ENCODE results near the gene CREBBP. TPM values are rescaled to one million over a fixed set of nuclear protein-coding genes. Genes with fewer than 3 reads are reported as not detected.
A peak's percentile ranks its signal among the peaks of the same experiment; 100 is the strongest.

The CREBBP gene
- total RNA-seq, 1 donor from 2014 or later: 131 TPM

DNA sequence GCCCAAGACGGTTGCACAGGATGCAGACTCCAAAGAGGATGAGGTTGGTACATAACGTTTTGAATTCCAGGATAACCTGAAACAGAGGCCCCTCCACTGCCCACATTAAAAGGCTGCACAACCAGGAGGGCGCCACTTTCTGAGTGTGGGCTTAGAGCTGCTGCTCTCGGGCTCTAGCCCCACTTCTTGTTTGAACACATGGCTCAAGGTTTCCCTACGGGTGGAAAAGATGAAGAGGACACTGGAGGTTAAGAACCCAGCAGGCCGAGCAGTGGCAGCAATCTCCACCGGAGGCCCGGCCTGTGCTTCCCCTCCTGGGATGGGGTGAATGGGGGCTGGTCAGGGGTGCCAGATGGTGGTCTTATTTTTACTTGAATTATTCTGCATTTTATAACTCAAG lies 155.2 kb downstream of the CREBBP start:
- intact Hi-C loops (cut with micrococcal nuclease): no loop called here
- Mint-ChIP-seq H3K4me1 (no peaks in the 10 kb centered on the region), H3K36me3 (ENCODE audit: low read depth) (peaks cover 33% of the 10 kb centered on the region), H3K27me3 (no peaks in the 10 kb centered on the region), H3K27ac (no peak overlapping the region), H3K9me3 (no peaks in the 10 kb centered on the region), H3K4me3 (no peak overlapping the region)
- POLR2A ChIA-PET: no interaction called here
- ATAC-seq (ENCODE audit: low read depth) (no peak), DNase-seq (no peak)
- CTCF ChIA-PET: no interaction called here
- TF ChIP-seq, protein P1, sequence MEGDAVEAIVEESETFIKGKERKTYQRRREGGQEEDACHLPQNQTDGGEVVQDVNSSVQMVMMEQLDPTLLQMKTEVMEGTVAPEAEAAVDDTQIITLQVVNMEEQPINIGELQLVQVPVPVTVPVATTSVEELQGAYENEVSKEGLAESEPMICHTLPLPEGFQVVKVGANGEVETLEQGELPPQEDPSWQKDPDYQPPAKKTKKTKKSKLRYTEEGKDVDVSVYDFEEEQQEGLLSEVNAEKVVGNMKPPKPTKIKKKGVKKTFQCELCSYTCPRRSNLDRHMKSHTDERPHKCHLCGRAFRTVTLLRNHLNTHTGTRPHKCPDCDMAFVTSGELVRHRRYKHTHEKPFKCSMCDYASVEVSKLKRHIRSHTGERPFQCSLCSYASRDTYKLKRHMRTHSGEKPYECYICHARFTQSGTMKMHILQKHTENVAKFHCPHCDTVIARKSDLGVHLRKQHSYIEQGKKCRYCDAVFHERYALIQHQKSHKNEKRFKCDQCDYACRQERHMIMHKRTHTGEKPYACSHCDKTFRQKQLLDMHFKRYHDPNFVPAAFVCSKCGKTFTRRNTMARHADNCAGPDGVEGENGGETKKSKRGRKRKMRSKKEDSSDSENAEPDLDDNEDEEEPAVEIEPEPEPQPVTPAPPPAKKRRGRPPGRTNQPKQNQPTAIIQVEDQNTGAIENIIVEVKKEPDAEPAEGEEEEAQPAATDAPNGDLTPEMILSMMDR (IDR thresholded peaks at IDR 0.05): no peak

DNA sequence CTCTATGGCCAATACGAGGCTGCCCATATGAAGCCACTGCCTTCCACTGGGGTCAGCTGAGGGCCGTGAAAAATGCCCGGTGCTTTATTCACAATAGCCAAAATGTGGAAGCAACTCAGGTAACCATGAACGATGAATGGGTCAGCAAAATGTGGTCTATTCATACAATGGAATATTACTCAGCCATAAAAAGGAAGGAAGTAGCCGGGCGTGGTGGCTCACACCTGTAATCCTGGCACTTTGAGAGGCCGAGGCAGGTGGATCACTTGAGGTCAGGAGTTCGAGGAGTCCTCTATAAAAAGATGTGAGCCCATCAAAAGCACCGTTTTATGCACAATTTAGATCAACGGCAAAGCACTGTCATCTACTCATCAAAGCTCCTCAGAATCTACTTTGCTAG lies 158.0 kb downstream of the CREBBP start:
- intact Hi-C loops (cut with micrococcal nuclease): no loop called here
- POLR2A ChIA-PET: no interaction called here
- TF ChIP-seq, protein P1 (IDR thresholded peaks at IDR 0.05): no peak
- Mint-ChIP-seq H3K9me3 (no peaks in the 10 kb centered on the region), H3K27me3 (no peaks in the 10 kb centered on the region), H3K4me3 (no peak overlapping the region), H3K27ac (no peak overlapping the region), H3K4me1 (peaks cover 6% of the 10 kb centered on the region), H3K36me3 (ENCODE audit: low read depth) (peaks cover 11% of the 10 kb centered on the region)
- CTCF ChIA-PET: no interaction called here
- ATAC-seq (ENCODE audit: low read depth) (no peak), DNase-seq (no peak)

DNA sequence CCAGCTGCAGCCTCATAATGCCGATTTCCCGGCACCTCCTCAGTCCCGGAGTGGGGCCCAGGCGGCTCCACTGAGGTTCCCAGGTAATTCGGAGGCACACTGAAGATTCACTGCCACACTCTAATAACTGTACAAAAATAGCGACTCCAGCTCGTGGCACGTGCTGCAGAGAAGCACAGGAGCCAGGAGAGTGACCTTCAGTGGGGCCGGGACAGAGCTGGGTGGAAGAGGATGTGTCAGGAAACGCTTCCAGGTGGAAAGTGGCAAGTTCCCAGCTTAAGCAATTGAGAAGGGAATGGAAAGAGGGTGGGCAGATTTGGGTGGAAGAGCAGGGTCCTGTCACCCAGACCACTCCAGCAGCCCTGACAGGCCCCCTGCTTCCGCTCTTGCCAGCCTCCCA lies 160.1 kb downstream of the CREBBP start:
- DNase-seq: no peak
- CTCF ChIA-PET: no interaction called here

DNA sequence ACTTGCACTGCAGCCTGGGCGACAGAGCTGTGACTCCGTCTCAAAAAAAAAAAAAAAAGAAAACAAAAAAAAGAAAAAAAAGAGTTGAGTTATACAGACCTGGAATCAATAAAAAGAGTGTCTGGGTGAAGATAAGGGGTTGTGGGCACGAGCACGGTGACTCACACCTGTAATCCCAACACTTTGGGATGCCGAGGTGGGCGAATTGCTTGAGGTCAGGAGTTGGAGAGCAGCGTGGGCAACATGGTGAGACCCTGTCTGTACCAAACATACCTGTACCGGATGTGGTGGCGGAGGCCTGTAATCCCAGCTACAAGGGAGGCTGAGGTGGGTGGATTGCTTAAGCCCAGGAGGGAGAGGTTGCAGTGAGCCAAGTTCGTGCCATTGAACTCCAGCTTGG lies 161.9 kb downstream of the CREBBP start:
- Mint-ChIP-seq H3K27ac (no peak overlapping the region), H3K4me1 (peaks cover 20% of the 10 kb centered on the region), H3K36me3 (ENCODE audit: low read depth) (peaks cover 4% of the 10 kb centered on the region), H3K27me3 (no peaks in the 10 kb centered on the region), H3K9me3 (no peaks in the 10 kb centered on the region), H3K4me3 (no peak overlapping the region)
- ATAC-seq (ENCODE audit: low read depth): no peak
- TF ChIP-seq, protein P1 (IDR thresholded peaks at IDR 0.05): no peak
- ChIA-PET POLR2A (interaction anchor here (0.6 to 2.1 kb wide), 2 partner anchors 9 to 107 kb away, joined by 3 to 5 read pairs; partner anchors contain the start of gene SLX4), CTCF (no interaction called here)
- intact Hi-C loops (cut with micrococcal nuclease): loop anchor here (5.0 kb wide), 1 partner anchor 436 kb away; the partner anchor contains the start of gene ZNF263
- no peak for DNase-seq

More for the DNA sequence above, 160.1 kb downstream of the CREBBP start:
- Mint-ChIP-seq H3K9me3 (no peaks in the 10 kb centered on the region), H3K27me3 (no peaks in the 10 kb centered on the region), H3K36me3 (ENCODE audit: low read depth) (no peaks in the 10 kb centered on the region), H3K4me3 (no peak overlapping the region), H3K4me1 (peaks cover 16% of the 10 kb centered on the region), H3K27ac (no peak overlapping the region)
- no peak for ATAC-seq (ENCODE audit: low read depth)
- TF ChIP-seq, protein P1 (IDR thresholded peaks at IDR 0.05): no peak
- POLR2A ChIA-PET: interaction anchor here (0.6 kb wide), 1 partner anchor 468 kb away, joined by 3 read pairs; no protein-coding TSS in a partner anchor
- intact Hi-C loops (cut with micrococcal nuclease): no loop called here

DNA sequence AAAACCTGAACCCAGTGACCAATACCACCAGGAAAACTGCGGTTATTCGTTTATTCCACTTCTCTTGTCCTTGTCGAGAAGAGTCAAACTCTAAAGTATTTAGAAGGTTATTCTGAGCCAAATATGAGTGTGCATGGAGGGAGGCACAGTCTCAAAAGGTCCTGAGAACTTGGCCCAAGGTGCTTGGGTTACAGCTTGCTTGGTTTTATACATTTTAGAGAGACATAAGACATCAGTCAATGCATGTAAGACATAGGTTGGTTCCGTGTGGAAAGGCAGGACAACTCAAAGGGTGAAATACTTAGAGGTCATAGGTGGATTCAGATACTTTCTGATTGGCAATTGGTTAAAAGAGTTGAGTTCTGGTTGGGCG lies 162.5 kb downstream of the CREBBP start:
- CTCF ChIA-PET: no interaction called here
- DNase-seq (no peak), ATAC-seq (ENCODE audit: low read depth) (no peak)
- Mint-ChIP-seq H3K4me3 (peak overlapping the region; percentile 86), H3K27me3 (no peaks in the 10 kb centered on the region), H3K36me3 (ENCODE audit: low read depth) (peaks cover 11% of the 10 kb centered on the region), H3K9me3 (no peaks in the 10 kb centered on the region), H3K4me1 (peaks cover 20% of the 10 kb centered on the region), H3K27ac (peak overlapping the region; percentile 85)
- TF ChIP-seq, protein P1 (IDR thresholded peaks at IDR 0.05): no peak
- intact Hi-C loops (cut with micrococcal nuclease): loop anchor here (5.0 kb wide), 1 partner anchor 436 kb away; the partner anchor contains the start of gene ZNF263
- POLR2A ChIA-PET: interaction anchor here (0.9 to 2.1 kb wide), 8 partner anchors 72 to 633 kb away, joined by 3 to 11 read pairs (median 4); partner anchors contain the start of genes CREBBP, PAM16, SLX4 and TFAP4

Measured in activated B cell treated with CpG ODN at 0.5 μM for 24 hours (primary cell).